Stomach smooth muscle (tissue), 2 donors: ENCODE data around the gene FHAD1.

Experiments used
- H3K27ac ChIP-seq: one replicate; pipeline ENCODE4 v1.7.0; 2013; ENCODE audit warnings: mild to moderate bottlenecking, low read length, inconsistent platforms
- H3K27me3 ChIP-seq, 2 donors: one replicate each; pipeline ENCODE4 v1.7.0; 2013; ENCODE audit warnings: low read length in 2 of 2; ENCODE audit not compliant: insufficient read depth in 2 of 2, control insufficient read depth in 1 of 2
- H3K36me3 ChIP-seq, 2 donors: one replicate each; pipeline ENCODE4 v1.7.0; 2013; ENCODE audit warnings: low read length in 2 of 2; ENCODE audit not compliant: control insufficient read depth in 2 of 2, insufficient read depth in 2 of 2
- H3K4me1 ChIP-seq: one replicate; pipeline ENCODE4 v1.7.0; 2013; ENCODE audit warnings: low read length; ENCODE audit not compliant: control insufficient read depth, insufficient read depth
- H3K4me3 ChIP-seq, 2 donors: one replicate each; pipeline ENCODE4 v1.7.0; 2013; ENCODE audit warnings: low read length in 2 of 2
- H3K9ac ChIP-seq, 2 donors: one replicate each; pipeline ENCODE4 v1.7.0; 2013; ENCODE audit warnings: low read length in 2 of 2, mild to moderate bottlenecking in 1 of 2
- H3K9me3 ChIP-seq, 2 donors: one replicate each; pipeline ENCODE4 v1.7.0; 2013; ENCODE audit warnings: low read length in 2 of 2; ENCODE audit not compliant: control insufficient read depth in 2 of 2
- donor health status: healthy.
- donor health status: Pancreatic carcinoma.

Gene FHAD1

GRCh38 chr1:15413563-15414444 lies 166.8 kb downstream of the FHAD1 start:
- Histone ChIP-seq H3K4me1 (peaks cover 55% of the 10 kb centered on the region), H3K9ac (no peak overlapping the region), H3K4me3 (no peak overlapping the region), H3K9me3 (no peaks in the 10 kb centered on the region), H3K36me3 (peaks cover 0 to 2% of the 10 kb centered on the region in 2 donors), H3K27me3 (no peaks in the 10 kb centered on the region), H3K27ac (peak overlapping the region; percentile 11)

DNA sequence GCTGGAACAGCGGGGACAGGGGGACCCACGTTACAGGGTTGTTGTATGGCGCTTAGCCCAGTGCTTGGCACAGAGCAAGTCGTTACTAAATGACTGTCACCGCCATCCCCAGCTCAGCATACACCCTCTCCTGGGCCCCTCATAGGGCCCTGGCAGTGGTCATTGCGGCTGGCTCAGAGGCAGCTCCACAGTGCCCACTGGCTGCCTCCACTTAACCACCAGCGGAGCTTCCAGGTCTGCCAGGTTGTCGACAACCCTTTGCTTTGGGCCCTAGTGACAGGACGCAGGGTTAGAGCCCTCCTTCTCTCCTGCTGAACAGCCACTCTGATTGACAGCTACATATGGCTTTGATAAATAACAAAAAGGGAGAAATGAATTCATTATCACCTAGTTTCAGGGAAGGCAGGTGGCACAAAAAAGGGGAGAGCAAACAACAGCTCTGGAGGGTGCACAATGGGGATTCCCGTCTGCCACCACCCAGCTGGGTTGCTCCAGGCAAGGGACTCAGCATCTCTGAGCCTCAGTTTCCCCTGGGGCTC lies 167.5 kb downstream of the FHAD1 start:
- no peaks in the 10 kb centered on the region for H3K27me3 ChIP-seq
- no peak overlapping the region for H3K4me3 ChIP-seq
- no peaks in the 10 kb centered on the region for H3K9me3 ChIP-seq
- H3K4me1 ChIP-seq: peaks cover 57% of the 10 kb centered on the region
- peaks cover 0 to 2% of the 10 kb centered on the region in 2 donors for H3K36me3 ChIP-seq
- H3K9ac ChIP-seq: no peak overlapping the region
- H3K27ac ChIP-seq: no peak overlapping the region

DNA sequence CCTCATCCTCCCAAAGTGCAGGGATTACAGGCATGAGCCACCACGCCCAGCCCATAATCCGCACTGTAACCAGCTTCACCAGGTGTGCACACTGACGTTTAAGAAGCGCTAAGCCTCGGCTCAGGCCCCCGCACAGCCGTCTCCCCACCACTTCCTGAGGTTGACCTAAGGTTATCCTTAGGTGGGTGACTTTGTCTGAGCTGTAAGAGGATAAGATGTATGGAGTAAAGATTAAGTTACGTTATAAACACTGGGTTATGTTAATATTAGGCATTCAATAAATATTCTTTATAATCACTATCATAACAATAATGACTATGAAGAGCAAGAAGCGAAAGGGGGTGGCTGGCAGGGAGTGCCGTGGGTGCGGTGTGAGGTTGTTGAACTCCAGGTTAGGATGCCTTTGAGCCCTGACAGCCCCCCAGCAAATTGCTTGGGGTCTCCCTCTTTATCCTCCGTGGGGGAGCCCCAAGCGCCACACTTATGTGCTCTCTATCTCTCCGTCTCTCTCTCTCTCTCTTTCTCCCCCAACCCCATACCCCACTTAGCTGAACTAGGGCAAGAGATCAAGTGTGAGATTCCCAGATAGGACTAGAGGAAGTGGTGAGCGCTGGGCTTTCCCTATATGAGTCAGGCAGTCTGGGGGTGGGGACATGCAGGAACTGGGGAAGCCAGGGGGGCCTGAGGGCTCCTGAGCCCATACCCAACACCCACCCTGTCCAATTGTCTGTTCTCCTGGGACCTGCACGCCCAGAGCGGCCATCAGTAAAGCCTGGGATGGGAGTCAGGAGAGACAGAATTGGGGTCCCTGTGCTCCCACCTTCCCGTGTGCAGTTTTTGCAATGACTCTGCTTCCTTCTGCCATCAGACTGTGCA lies 170.3 kb downstream of the FHAD1 start:
- H3K9ac ChIP-seq: no peak overlapping the region
- peaks cover 48% of the 10 kb centered on the region for H3K4me1 ChIP-seq
- H3K27ac ChIP-seq: no peak overlapping the region
- H3K9me3 ChIP-seq: no peaks in the 10 kb centered on the region
- peaks cover 0 to 2% of the 10 kb centered on the region in 2 donors for H3K36me3 ChIP-seq
- H3K27me3 ChIP-seq: no peaks in the 10 kb centered on the region
- H3K4me3 ChIP-seq: no peak overlapping the region

DNA sequence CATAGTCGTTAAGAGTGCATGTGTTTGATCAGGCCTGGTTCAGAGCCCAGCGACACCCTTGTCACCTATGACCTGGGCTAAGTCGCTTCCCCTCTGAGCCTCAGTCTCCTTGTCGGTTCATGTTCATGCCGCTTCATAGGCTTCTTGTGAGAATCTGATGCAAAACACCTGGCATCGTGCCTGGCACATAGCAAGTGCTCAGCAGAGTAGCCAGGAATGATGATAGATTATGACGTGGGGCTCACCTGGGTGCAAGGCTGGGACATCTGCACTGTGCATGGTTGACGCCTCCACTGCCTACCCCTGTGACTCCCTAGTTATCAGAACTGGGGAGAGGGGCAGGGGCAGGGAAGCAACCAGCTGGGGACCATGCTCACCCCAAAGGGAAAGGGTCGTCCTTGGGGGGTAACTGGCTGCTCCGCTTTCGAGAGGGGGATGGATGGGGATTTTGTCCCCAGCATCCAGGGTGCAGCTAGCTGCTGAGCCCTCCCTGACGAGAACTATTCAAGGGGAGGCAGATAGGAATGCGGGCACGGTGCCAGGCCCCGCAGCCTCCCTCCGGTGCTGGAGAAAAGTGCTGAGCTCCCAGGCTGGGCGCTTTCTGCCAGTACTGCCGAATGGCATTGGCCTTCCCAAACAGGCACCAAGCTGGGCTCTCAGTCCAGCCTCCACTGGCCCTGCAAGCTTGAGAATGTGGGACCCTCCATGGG lies 171.9 kb downstream of the FHAD1 start:
- Histone ChIP-seq H3K4me3 (no peak overlapping the region), H3K27ac (no peak overlapping the region), H3K9ac (no peak overlapping the region), H3K27me3 (no peaks in the 10 kb centered on the region), H3K36me3 (peaks cover 0 to 2% of the 10 kb centered on the region in 2 donors), H3K4me1 (peaks cover 37% of the 10 kb centered on the region), H3K9me3 (no peaks in the 10 kb centered on the region)

DNA sequence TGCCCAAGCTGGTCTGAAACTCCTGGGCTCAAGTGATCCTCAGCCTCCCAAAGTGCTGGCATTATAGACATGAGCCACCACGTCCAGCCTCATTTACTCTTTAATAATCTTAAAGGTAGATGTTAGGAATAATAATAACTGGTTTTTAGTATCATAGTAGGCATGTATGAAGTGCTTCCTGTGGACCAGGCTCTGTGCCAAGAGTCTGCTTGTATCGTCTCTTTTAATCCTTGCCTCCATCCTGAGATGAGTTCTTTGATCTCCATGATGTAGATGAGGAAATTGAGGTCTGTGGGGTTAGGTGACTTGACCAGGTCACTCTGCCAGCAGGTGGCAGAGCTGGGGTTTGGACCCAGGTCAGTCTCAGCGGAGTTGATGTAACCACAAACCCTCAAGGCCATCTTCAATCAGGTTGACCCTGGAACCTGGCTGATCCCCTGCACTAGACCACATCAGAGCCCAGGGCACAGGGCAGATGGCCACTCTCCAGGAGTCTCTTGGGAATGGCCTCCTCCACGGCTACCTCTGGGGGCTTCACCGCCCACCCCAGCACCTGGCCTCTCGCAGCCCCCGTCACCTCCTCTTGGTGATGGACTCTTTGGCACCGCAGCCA lies 173.9 kb downstream of the FHAD1 start:
- H3K9me3 ChIP-seq: no peaks in the 10 kb centered on the region
- no peak overlapping the region for H3K4me3 ChIP-seq
- H3K4me1 ChIP-seq: peaks cover 31% of the 10 kb centered on the region
- no peak overlapping the region for H3K27ac ChIP-seq
- H3K27me3 ChIP-seq: no peaks in the 10 kb centered on the region
- H3K9ac ChIP-seq: no peak overlapping the region
- H3K36me3 ChIP-seq: no peaks in the 10 kb centered on the region

- H3K9me3 ChIP-seq: no peaks in the 10 kb centered on the region
- no peak overlapping the region for H3K9ac ChIP-seq
- H3K27me3 ChIP-seq: no peaks in the 10 kb centered on the region
- H3K4me1 ChIP-seq: peaks cover 44% of the 10 kb centered on the region
- H3K4me3 ChIP-seq: no peak overlapping the region
- H3K36me3 ChIP-seq: no peaks in the 10 kb centered on the region
- H3K27ac ChIP-seq: no peak overlapping the region
These were observed 175.8 kb downstream of the FHAD1 start for GRCh38 chr1:15422871-15423270.

GRCh38 chr1:15423355-15424077 lies 176.5 kb downstream of the FHAD1 start:
- Histone ChIP-seq H3K36me3 (no peaks in the 10 kb centered on the region), H3K4me3 (no peak overlapping the region), H3K4me1 (peaks cover 46% of the 10 kb centered on the region), H3K27me3 (no peaks in the 10 kb centered on the region), H3K9me3 (no peaks in the 10 kb centered on the region), H3K9ac (no peak overlapping the region), H3K27ac (no peak overlapping the region)

GRCh38 chr1:15424146-15424667 lies 177.2 kb downstream of the FHAD1 start:
- H3K9ac ChIP-seq: no peak overlapping the region
- H3K27ac ChIP-seq: no peak overlapping the region
- H3K9me3 ChIP-seq: no peaks in the 10 kb centered on the region
- no peak overlapping the region for H3K4me3 ChIP-seq
- H3K36me3 ChIP-seq: no peaks in the 10 kb centered on the region
- H3K27me3 ChIP-seq: no peaks in the 10 kb centered on the region
- H3K4me1 ChIP-seq: peaks cover 42% of the 10 kb centered on the region

GRCh38 chr1:15424981-15425380 lies 178.0 kb downstream of the FHAD1 start:
- H3K36me3 ChIP-seq: peaks cover 0 to 2% of the 10 kb centered on the region in 2 donors
- no peak overlapping the region for H3K4me3 ChIP-seq
- no peak overlapping the region for H3K27ac ChIP-seq
- H3K4me1 ChIP-seq: peaks cover 35% of the 10 kb centered on the region
- no peaks in the 10 kb centered on the region for H3K27me3 ChIP-seq
- H3K9ac ChIP-seq: no peak overlapping the region
- H3K9me3 ChIP-seq: no peaks in the 10 kb centered on the region
